ENCODE results near the gene CTNND1.
"Not testable (repeated sequence)": the region's sequence is repeated elsewhere in the genome, so short reads cannot be mapped to it uniquely, and the experiment has no call there.

CTNND1 gene

GRCh38 chr11:57798905-57799559 is 37.4 kb downstream of the CTNND1 start:
- DNase-seq: no peak

GRCh38 chr11:57800444-57801182 is 39.0 kb downstream of the CTNND1 start:
- peak; percentile 84 for DNase-seq

- no peak for DNase-seq
These were observed 39.5 kb downstream of the CTNND1 start for GRCh38 chr11:57801183-57801485.

- DNase-seq: no peak
These were observed 40.8 kb downstream of the CTNND1 start for GRCh38 chr11:57802411-57802810.

GRCh38 chr11:57804466-57804865 is 42.9 kb downstream of the CTNND1 start:
- no peak for DNase-seq

GRCh38 chr11:57805780-57806179 is 44.2 kb downstream of the CTNND1 start:
- no peak for DNase-seq

GRCh38 chr11:57812634-57813033 is 51.0 kb downstream of the CTNND1 start:
- DNase-seq: no peak

GRCh38 chr11:57815476-57815875 is 53.9 kb downstream of the CTNND1 start:
- no peak for DNase-seq

GRCh38 chr11:57815877-57816276 is 54.3 kb downstream of the CTNND1 start:
- DNase-seq: no peak

- no peak for DNase-seq
These were observed 57.2 kb downstream of the CTNND1 start for GRCh38 chr11:57818812-57819211.

- no peak for DNase-seq
These were observed 57.8 kb downstream of the CTNND1 start for GRCh38 chr11:57819252-57819979.

- no peak for DNase-seq
These were observed 62.3 kb downstream of the CTNND1 start for GRCh38 chr11:57823859-57824258.

GRCh38 chr11:57834852-57835251 is 73.2 kb downstream of the CTNND1 start:
- DNase-seq: no peak

- DNase-seq: not testable (repeated sequence)
These were observed 77.0 kb downstream of the CTNND1 start for GRCh38 chr11:57838609-57839008.

- no peak for DNase-seq
These were observed 81.3 kb downstream of the CTNND1 start for GRCh38 chr11:57842873-57843272.

GRCh38 chr11:57867966-57868365 is 106.4 kb downstream of the CTNND1 start:
- DNase-seq: no peak

GRCh38 chr11:57868491-57868890 is 106.9 kb downstream of the CTNND1 start:
- DNase-seq: no peak

Measured in NCI-H1436 treated with DMSO at 0.1 percent for 48 hours (cell line).